ENCODE data around the gene CAMK1D. TPM values are rescaled to one million over a fixed set of nuclear protein-coding genes. Genes with fewer than 3 reads are reported as not detected.

The CAMK1D gene
- total and polyA plus RNA-seq, 2 experiments from 2014 or later = 4.6 to 7.2 TPM

DNA sequence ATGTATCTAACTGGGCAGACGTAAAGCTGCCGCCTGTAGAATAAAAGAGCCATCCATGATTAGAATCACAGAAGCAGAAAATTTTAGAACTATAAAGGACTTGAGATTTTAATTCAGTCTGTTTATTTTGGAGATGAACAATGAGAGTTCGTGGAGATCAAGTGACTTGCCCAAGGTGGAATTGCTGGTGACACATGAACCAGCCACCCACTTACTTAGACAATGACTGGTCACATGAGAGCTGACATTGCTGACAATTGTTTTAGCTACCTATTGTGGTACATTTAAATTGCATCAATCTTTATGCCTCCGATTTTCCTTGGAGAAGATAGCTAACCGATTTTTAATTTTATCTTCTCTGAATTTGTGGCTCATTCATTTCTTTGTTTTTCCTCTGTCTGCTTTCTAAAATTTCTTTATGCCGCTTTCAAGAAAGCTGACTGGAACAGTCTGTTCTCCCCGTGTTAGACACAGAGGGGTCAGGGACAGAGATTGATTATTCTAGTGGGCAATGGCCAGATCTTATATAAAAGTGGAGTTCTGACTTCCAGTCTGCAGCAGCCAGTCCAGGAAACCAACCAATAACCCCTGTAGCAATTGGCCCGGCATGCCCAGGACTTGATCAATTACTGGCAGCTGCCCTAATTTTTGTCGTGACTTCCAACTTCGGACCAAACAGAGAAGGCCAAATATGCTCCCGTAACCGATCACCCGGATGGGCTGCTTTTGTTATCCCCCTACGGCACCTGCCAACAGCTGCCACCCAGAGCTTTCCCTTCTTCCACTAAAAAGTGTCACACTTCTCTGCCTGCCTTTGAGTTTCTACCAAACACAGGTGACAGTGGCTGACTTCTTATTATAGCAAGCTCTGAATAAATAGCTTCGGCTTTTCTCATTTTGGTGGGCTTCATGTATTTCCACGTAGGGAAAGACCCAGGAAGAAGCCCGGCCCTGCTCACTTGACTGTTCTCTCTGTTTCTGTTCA, 241.6 kb downstream of the CAMK1D start:
- H3K36me3 Mint-ChIP-seq (ENCODE audit: low read depth) = peaks cover 7% of the 10 kb centered on the region; the same call in 2 of the 3 replicates
- no peak overlapping the region for H3K27ac ChIP-seq (ENCODE audit: low read depth)
- no peak overlapping the region for H2AFZ ChIP-seq
- H3K27ac Mint-ChIP-seq = no peak overlapping the region
- DNase-seq (ENCODE audit: low spot score) (no peak), ATAC-seq (no peak)
- H3K4me1 Mint-ChIP-seq = peaks cover 11% of the 10 kb centered on the region
- H3K27me3 ChIP-seq (ENCODE audit: insufficient read depth) = no peaks in the 10 kb centered on the region
- no peaks in the 10 kb centered on the region for H3K36me3 ChIP-seq (ENCODE audit: insufficient read depth)
- peaks cover 11% of the 10 kb centered on the region; the same call in 2 of the 3 replicates for H3K9me3 Mint-ChIP-seq
- no peaks in the 10 kb centered on the region for H3K9me2 ChIP-seq (ENCODE audit: insufficient read depth)
- H3K27me3 Mint-ChIP-seq (ENCODE audit: insufficient read depth, low read depth, poor library complexity) = no peaks in the 10 kb centered on the region
- no peak overlapping the region for H3K4me3 ChIP-seq
- no peaks in the 10 kb centered on the region for H3F3A ChIP-seq (replicated peaks; ENCODE audit: low read depth)
- H3K4me3 Mint-ChIP-seq = no peak overlapping the region
- TF ChIP-seq, protein P1, sequence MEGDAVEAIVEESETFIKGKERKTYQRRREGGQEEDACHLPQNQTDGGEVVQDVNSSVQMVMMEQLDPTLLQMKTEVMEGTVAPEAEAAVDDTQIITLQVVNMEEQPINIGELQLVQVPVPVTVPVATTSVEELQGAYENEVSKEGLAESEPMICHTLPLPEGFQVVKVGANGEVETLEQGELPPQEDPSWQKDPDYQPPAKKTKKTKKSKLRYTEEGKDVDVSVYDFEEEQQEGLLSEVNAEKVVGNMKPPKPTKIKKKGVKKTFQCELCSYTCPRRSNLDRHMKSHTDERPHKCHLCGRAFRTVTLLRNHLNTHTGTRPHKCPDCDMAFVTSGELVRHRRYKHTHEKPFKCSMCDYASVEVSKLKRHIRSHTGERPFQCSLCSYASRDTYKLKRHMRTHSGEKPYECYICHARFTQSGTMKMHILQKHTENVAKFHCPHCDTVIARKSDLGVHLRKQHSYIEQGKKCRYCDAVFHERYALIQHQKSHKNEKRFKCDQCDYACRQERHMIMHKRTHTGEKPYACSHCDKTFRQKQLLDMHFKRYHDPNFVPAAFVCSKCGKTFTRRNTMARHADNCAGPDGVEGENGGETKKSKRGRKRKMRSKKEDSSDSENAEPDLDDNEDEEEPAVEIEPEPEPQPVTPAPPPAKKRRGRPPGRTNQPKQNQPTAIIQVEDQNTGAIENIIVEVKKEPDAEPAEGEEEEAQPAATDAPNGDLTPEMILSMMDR (conservative IDR thresholded peaks at IDR 0.05; ENCODE audit: low read depth in 2 of 2) = no peak
- TF ChIP-seq JUNB (IDR thresholded peaks at IDR 0.05; ENCODE audit: unreplicated experiment) = no peak
- TF ChIP-seq STAT1 (IDR thresholded peaks at IDR 0.05; ENCODE audit: unreplicated experiment) = no peak
- no peak for TF ChIP-seq REST (IDR thresholded peaks at IDR 0.05; ENCODE audit: unreplicated experiment)
- no peak for TF ChIP-seq EZH2phosphoT487 (IDR thresholded peaks at IDR 0.05; ENCODE audit: unreplicated experiment)
- TF ChIP-seq, protein P2, sequence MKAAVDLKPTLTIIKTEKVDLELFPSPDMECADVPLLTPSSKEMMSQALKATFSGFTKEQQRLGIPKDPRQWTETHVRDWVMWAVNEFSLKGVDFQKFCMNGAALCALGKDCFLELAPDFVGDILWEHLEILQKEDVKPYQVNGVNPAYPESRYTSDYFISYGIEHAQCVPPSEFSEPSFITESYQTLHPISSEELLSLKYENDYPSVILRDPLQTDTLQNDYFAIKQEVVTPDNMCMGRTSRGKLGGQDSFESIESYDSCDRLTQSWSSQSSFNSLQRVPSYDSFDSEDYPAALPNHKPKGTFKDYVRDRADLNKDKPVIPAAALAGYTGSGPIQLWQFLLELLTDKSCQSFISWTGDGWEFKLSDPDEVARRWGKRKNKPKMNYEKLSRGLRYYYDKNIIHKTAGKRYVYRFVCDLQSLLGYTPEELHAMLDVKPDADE (IDR thresholded peaks at IDR 0.05) = no peak
- no peak for TF ChIP-seq ZNF114 (CRISPR knock-in tag; IDR thresholded peaks at IDR 0.05)
- no peak for TF ChIP-seq CREB1 (CRISPR knock-in tag; IDR thresholded peaks at IDR 0.05; ENCODE audit: low read depth)
- no peak for TF ChIP-seq EZH2 (IDR thresholded peaks at IDR 0.05; ENCODE audit: low read depth, unreplicated experiment)
- H3K4me2 ChIP-seq = no peak overlapping the region
- no peaks in the 10 kb centered on the region for H3K79me2 ChIP-seq (replicated peaks; ENCODE audit: insufficient read depth)
- H4K20me1 ChIP-seq (replicated peaks; ENCODE audit: insufficient read depth) = no peaks in the 10 kb centered on the region
- peaks cover 3% of the 10 kb centered on the region; the same call in 1 of the 2 replicates for H3K4me1 ChIP-seq (ENCODE audit: insufficient read depth)
